ENCODE measurements around the gene MCF2L2. TPM values are rescaled to one million over a fixed set of nuclear protein-coding genes. Genes with fewer than 3 reads are reported as not detected.

Gene MCF2L2
- total RNA-seq, 6 experiments from 2014 or later, result 0.14 TPM; not detected in 5

GRCh38 chr3:183261151-183261724, 167.2 kb downstream of the MCF2L2 start:
- Mint-ChIP-seq H3K9me3 (no peaks in the 10 kb centered on the region), H3K27ac (no peak overlapping the region), H3K27me3 (ENCODE audit: insufficient read depth) (peaks cover 24% of the 10 kb centered on the region), H3K4me1 (ENCODE audit: low read depth) (no peaks in the 10 kb centered on the region), H3K36me3 (ENCODE audit: low read depth) (no peaks in the 10 kb centered on the region), H3K4me3 (no peak overlapping the region)
- no peak for TF ChIP-seq CTCF (IDR thresholded peaks at IDR 0.05)
- DNase-seq, result no peak

- no peak for TF ChIP-seq CTCF (IDR thresholded peaks at IDR 0.05)
- peaks cover 1% of the 10 kb centered on the region; the same call in 1 of the 2 replicates for H3K36me3 Mint-ChIP-seq (ENCODE audit: low read depth)
- no peak for DNase-seq
- H3K4me3 Mint-ChIP-seq, result no peak overlapping the region
- H3K4me1 Mint-ChIP-seq (ENCODE audit: low read depth), result no peaks in the 10 kb centered on the region
- H3K27ac Mint-ChIP-seq, result no peak overlapping the region
- H3K27me3 Mint-ChIP-seq (ENCODE audit: insufficient read depth), result peaks cover 30% of the 10 kb centered on the region
- no peaks in the 10 kb centered on the region for H3K9me3 Mint-ChIP-seq
Observed at GRCh38 chr3:183260167-183260904, 168.1 kb downstream of the MCF2L2 start.

- Mint-ChIP-seq H3K27me3 (ENCODE audit: insufficient read depth) (peaks cover 37% of the 10 kb centered on the region), H3K36me3 (ENCODE audit: low read depth) (peaks cover 7% of the 10 kb centered on the region; the same call in 1 of the 2 replicates), H3K27ac (no peak overlapping the region), H3K9me3 (peaks cover 4% of the 10 kb centered on the region; the same call in 1 of the 2 replicates), H3K4me1 (ENCODE audit: low read depth) (no peaks in the 10 kb centered on the region), H3K4me3 (no peak overlapping the region)
- no peak for TF ChIP-seq CTCF (IDR thresholded peaks at IDR 0.05)
- no peak for DNase-seq
Observed at GRCh38 chr3:183259621-183260020, 168.8 kb downstream of the MCF2L2 start.

- Mint-ChIP-seq H3K36me3 (ENCODE audit: low read depth) (peaks cover 7% of the 10 kb centered on the region; the same call in 1 of the 2 replicates), H3K9me3 (peaks cover 4% of the 10 kb centered on the region; the same call in 1 of the 2 replicates), H3K4me3 (no peak overlapping the region), H3K27me3 (ENCODE audit: insufficient read depth) (peaks cover 38% of the 10 kb centered on the region), H3K27ac (no peak overlapping the region), H3K4me1 (ENCODE audit: low read depth) (no peaks in the 10 kb centered on the region)
- DNase-seq, result no peak
- no peak for TF ChIP-seq CTCF (IDR thresholded peaks at IDR 0.05)
Observed at GRCh38 chr3:183259087-183259486, 169.3 kb downstream of the MCF2L2 start.

- peaks cover 7% of the 10 kb centered on the region; the same call in 1 of the 2 replicates for H3K36me3 Mint-ChIP-seq (ENCODE audit: low read depth)
- TF ChIP-seq CTCF (IDR thresholded peaks at IDR 0.05), result no peak
- H3K4me1 Mint-ChIP-seq (ENCODE audit: low read depth), result no peaks in the 10 kb centered on the region
- peaks cover 32% of the 10 kb centered on the region for H3K27me3 Mint-ChIP-seq (ENCODE audit: insufficient read depth)
- H3K27ac Mint-ChIP-seq, result no peak overlapping the region
- H3K9me3 Mint-ChIP-seq, result peaks cover 4% of the 10 kb centered on the region; the same call in 1 of the 2 replicates
- H3K4me3 Mint-ChIP-seq, result no peak overlapping the region
- no peak for DNase-seq
Observed at GRCh38 chr3:183255348-183255730, 173.1 kb downstream of the MCF2L2 start.
